ENCODE measurements around the gene SLC41A1.

SLC41A1 gene

GRCh38 chr1:205817988-205818387 is 5.0 kb upstream of the SLC41A1 start:
- DNase-seq (ENCODE audit: low spot score): no peak
- in situ Hi-C loops (cut with MboI; ENCODE audit: low sequenced_read_pairs, unreplicated experiment): no loop called here
- TF ChIP-seq, protein P1, sequence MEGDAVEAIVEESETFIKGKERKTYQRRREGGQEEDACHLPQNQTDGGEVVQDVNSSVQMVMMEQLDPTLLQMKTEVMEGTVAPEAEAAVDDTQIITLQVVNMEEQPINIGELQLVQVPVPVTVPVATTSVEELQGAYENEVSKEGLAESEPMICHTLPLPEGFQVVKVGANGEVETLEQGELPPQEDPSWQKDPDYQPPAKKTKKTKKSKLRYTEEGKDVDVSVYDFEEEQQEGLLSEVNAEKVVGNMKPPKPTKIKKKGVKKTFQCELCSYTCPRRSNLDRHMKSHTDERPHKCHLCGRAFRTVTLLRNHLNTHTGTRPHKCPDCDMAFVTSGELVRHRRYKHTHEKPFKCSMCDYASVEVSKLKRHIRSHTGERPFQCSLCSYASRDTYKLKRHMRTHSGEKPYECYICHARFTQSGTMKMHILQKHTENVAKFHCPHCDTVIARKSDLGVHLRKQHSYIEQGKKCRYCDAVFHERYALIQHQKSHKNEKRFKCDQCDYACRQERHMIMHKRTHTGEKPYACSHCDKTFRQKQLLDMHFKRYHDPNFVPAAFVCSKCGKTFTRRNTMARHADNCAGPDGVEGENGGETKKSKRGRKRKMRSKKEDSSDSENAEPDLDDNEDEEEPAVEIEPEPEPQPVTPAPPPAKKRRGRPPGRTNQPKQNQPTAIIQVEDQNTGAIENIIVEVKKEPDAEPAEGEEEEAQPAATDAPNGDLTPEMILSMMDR (IDR thresholded peaks at IDR 0.05; ENCODE audit: borderline replicate concordance, control extremely low read depth, extremely low read depth, insufficient read depth, missing control alignments): no peak

DNA sequence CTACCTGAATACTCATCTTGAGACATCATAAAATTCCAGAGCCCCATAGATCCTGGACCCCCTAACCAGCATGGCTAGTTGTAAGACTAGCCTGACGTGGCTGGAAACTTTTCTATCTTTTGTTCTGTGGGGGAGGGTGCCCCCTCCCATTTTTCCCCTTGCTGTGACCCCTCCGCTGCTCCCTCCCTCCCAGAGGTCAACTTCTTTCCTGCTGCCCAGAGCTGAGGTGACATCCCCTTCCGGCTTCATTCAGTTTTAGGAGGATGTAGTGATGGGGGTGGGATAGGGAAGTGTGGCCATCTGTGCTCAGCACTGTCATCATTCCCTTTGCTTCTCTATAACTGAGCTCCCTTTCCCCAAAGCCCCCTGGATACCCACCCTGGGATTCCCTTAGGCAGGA is 4.4 kb upstream of the SLC41A1 start:
- no peak for DNase-seq (ENCODE audit: low spot score)
- in situ Hi-C loops (cut with MboI; ENCODE audit: low sequenced_read_pairs, unreplicated experiment): no loop called here
- TF ChIP-seq, protein P1 (IDR thresholded peaks at IDR 0.05; ENCODE audit: borderline replicate concordance, control extremely low read depth, extremely low read depth, insufficient read depth, missing control alignments): no peak

DNA sequence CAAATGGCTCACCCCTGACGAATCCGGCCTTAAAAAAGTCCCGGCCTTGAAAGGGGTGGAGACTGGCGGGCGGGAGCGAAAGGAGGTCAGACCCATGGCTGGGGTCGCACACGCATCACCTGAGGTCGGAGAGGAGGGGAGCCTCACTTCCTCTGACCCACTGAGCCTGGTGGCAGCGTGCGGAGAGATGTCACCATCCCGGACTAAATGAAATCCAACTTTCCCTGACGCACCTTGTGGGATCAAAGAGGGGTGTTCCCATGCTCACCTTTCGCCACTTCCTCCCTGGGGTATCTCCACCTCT is 709 bp upstream of the SLC41A1 start:
- TF ChIP-seq, protein P1 (IDR thresholded peaks at IDR 0.05; ENCODE audit: borderline replicate concordance, control extremely low read depth, extremely low read depth, insufficient read depth, missing control alignments): no peak
- in situ Hi-C loops (cut with MboI; ENCODE audit: low sequenced_read_pairs, unreplicated experiment): no loop called here
- DNase-seq (ENCODE audit: low spot score): no peak

- peak; percentile 54 for DNase-seq (ENCODE audit: low spot score)
- in situ Hi-C loops (cut with MboI; ENCODE audit: low sequenced_read_pairs, unreplicated experiment): no loop called here
- TF ChIP-seq, protein P1 (IDR thresholded peaks at IDR 0.05; ENCODE audit: borderline replicate concordance, control extremely low read depth, extremely low read depth, insufficient read depth, missing control alignments): no peak
These were observed 624 bp downstream of the SLC41A1 start for GRCh38 chr1:205812271-205812877.

DNA sequence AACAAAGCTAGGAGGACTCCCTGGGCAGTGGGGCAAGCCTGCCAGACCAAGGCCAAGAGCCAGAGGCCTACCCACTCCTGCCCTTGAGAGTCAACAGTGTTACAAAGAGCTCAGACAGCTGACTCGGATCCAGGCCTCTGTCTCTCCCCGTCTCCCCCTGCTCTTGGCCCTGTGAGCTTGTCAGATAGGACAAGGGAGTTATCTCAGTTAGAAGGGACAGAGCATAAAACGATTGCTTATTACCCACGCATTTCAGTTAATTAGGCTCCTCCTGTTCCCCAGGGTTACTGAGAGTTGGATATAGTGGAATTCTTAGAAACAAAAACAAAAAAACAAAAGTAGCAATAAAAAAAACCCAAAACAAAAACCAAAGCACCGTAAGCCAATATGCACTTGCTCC is 1.3 kb downstream of the SLC41A1 start:
- in situ Hi-C loops (cut with MboI; ENCODE audit: low sequenced_read_pairs, unreplicated experiment): no loop called here
- TF ChIP-seq, protein P1 (IDR thresholded peaks at IDR 0.05; ENCODE audit: borderline replicate concordance, control extremely low read depth, extremely low read depth, insufficient read depth, missing control alignments): no peak
- DNase-seq (ENCODE audit: low spot score): no peak

DNA sequence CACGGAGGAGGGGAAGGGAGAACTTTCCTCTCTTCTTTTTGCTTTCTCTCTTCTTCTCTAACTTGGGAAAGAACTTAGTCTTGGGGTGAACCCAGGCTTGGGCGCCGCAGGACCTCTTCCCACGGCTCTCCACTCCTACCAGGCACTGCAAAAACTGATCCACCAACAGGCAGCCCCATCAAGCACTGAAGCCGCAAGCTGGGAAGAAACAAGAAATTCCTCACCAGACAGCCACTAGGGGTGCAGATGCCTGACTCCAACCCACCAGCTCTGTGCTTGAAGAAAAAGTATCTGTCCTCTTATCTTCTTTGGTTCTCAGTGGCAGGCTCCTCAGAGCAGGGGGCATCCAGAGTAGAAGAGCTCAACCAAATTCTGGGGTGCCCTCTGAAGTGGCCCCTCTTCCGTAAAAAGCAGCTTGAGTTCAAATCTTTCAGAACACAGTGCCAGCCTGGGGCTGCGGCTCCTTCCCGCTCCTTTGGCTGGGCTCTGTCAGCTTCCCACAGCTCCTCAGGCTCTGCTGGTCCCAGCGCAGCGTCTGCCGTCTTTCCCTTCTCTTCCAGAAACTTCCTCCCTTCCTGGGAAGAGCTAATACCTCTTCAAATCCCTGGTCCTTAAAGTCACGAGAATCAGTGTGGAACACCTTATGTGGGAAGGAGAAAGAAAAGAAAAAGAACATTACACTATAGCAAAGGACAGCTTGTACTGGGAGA is 2.4 kb downstream of the SLC41A1 start:
- in situ Hi-C loops (cut with MboI; ENCODE audit: low sequenced_read_pairs, unreplicated experiment): no loop called here
- TF ChIP-seq, protein P1 (IDR thresholded peaks at IDR 0.05; ENCODE audit: borderline replicate concordance, control extremely low read depth, extremely low read depth, insufficient read depth, missing control alignments): no peak
- no peak for DNase-seq (ENCODE audit: low spot score)
